Measurements from ENCODE around the gene PLEKHA7.

DNA sequence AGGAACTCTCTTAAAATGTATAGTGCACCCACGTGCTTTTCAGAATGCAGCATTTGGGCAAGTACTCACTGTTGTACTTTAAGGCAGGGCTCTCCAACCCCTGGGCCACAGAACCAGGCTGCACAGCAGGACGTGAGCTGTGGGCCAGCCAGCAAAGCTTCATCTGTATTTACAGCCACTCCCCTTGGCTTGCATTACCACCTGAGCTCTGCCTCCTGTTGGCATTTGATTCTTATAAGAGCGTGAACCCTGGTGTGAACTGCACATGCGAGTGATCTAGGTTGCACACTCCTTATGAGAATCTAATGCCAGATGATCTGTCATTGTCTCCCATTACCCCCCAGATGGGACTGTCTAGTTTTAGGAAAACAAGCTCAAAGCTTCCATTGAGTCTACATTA lies 272.7 kb downstream of the PLEKHA7 start:
- TF ChIP-seq, protein P1, sequence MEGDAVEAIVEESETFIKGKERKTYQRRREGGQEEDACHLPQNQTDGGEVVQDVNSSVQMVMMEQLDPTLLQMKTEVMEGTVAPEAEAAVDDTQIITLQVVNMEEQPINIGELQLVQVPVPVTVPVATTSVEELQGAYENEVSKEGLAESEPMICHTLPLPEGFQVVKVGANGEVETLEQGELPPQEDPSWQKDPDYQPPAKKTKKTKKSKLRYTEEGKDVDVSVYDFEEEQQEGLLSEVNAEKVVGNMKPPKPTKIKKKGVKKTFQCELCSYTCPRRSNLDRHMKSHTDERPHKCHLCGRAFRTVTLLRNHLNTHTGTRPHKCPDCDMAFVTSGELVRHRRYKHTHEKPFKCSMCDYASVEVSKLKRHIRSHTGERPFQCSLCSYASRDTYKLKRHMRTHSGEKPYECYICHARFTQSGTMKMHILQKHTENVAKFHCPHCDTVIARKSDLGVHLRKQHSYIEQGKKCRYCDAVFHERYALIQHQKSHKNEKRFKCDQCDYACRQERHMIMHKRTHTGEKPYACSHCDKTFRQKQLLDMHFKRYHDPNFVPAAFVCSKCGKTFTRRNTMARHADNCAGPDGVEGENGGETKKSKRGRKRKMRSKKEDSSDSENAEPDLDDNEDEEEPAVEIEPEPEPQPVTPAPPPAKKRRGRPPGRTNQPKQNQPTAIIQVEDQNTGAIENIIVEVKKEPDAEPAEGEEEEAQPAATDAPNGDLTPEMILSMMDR (IDR thresholded peaks at IDR 0.05): no peak
- no peak for TF ChIP-seq POLR2A (IDR thresholded peaks at IDR 0.05)
